ENCODE measurements around the gene PRKD1.

Gene PRKD1

DNA sequence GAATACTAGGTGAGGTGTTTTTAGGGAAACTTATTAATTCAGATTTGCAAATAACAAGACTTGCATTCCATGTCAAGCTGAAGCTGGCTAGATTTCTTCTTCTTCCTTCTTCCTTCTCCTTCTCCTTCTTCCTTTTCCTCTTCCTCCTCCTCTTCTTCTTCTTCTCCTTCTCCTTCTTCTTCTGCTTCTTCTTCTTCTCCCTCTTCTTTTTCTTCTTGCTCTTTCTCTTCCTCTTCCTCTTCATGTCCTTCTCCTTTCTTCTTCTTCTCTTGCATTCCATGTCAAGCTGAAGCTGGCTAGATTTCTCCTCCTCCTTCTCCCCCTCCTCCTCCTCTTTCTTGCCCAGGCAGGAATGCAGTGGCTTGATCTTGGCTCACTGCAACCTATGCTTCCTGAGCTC is 297.8 kb downstream of the PRKD1 start:
- no peaks in the 10 kb centered on the region for H3K27me3 ChIP-seq (ENCODE audit: insufficient read depth, low read length, poor library complexity)
- DNase-seq (no peak), ATAC-seq (ENCODE audit: insufficient read depth, low read depth) (no peak)
- no peaks in the 10 kb centered on the region for H3K9me3 ChIP-seq (ENCODE audit: insufficient read depth, low read length, severe bottlenecking)
- no peaks in the 10 kb centered on the region for H3K79me2 ChIP-seq (ENCODE audit: insufficient read depth, low read length)
- no peak overlapping the region for H3K9ac ChIP-seq (ENCODE audit: low read depth, low read length)
- H3K4me3 ChIP-seq (ENCODE audit: low read depth in 1 of 2, low read length in 2 of 2) = no peak overlapping the region
- no peaks in the 10 kb centered on the region for H3K36me3 ChIP-seq (ENCODE audit: insufficient read depth, low read length)
- no peaks in the 10 kb centered on the region for H3K4me1 ChIP-seq (ENCODE audit: insufficient read depth, low read length)
- no peak overlapping the region for H3K27ac ChIP-seq (ENCODE audit: low read length)
- no peak overlapping the region for H2AFZ ChIP-seq (ENCODE audit: low read depth, low read length)
- H3K4me2 ChIP-seq (ENCODE audit: insufficient read depth, low read length) = no peak overlapping the region
- no peaks in the 10 kb centered on the region for H4K20me1 ChIP-seq (ENCODE audit: insufficient read depth, low read length)
- TF ChIP-seq EZH2 (IDR thresholded peaks at IDR 0.05; ENCODE audit: borderline replicate concordance, low read depth, low read length, severe bottlenecking) = no peak
- TF ChIP-seq, protein P1, sequence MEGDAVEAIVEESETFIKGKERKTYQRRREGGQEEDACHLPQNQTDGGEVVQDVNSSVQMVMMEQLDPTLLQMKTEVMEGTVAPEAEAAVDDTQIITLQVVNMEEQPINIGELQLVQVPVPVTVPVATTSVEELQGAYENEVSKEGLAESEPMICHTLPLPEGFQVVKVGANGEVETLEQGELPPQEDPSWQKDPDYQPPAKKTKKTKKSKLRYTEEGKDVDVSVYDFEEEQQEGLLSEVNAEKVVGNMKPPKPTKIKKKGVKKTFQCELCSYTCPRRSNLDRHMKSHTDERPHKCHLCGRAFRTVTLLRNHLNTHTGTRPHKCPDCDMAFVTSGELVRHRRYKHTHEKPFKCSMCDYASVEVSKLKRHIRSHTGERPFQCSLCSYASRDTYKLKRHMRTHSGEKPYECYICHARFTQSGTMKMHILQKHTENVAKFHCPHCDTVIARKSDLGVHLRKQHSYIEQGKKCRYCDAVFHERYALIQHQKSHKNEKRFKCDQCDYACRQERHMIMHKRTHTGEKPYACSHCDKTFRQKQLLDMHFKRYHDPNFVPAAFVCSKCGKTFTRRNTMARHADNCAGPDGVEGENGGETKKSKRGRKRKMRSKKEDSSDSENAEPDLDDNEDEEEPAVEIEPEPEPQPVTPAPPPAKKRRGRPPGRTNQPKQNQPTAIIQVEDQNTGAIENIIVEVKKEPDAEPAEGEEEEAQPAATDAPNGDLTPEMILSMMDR (IDR thresholded peaks at IDR 0.05; ENCODE audit: borderline replicate concordance, extremely low read depth, low read length, poor library complexity, severe bottlenecking) = no peak

DNA sequence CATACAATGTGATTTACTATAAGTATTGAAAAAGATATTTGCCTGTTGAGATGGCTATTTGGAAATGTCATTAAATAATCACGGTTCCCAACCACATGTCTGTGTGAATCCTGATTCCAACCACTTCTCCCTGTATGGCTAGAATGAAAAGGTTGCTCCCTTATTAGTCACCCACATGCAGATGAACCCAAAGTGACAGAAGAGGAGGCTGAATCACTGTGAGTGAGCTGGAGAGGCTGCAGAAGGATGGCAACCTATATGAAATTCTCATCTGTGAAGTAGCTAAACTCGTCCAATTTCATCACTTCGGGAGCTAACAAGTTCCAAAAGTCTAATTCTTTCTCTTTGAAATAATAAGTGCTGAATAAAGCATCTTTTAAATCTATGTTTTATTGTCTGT is 300.5 kb downstream of the PRKD1 start:
- H3K4me1 ChIP-seq (ENCODE audit: insufficient read depth, low read length) = no peaks in the 10 kb centered on the region
- H3K9me3 ChIP-seq (ENCODE audit: insufficient read depth, low read length, severe bottlenecking) = no peaks in the 10 kb centered on the region
- H3K36me3 ChIP-seq (ENCODE audit: insufficient read depth, low read length) = no peaks in the 10 kb centered on the region
- H2AFZ ChIP-seq (ENCODE audit: low read depth, low read length) = no peak overlapping the region
- H3K27me3 ChIP-seq (ENCODE audit: insufficient read depth, low read length, poor library complexity) = no peaks in the 10 kb centered on the region
- H3K79me2 ChIP-seq (ENCODE audit: insufficient read depth, low read length) = no peaks in the 10 kb centered on the region
- no peak overlapping the region for H3K4me3 ChIP-seq (ENCODE audit: low read depth in 1 of 2, low read length in 2 of 2)
- no peak overlapping the region for H3K4me2 ChIP-seq (ENCODE audit: insufficient read depth, low read length)
- no peak for ATAC-seq (ENCODE audit: insufficient read depth, low read depth)
- no peak overlapping the region for H3K27ac ChIP-seq (ENCODE audit: low read length)
- no peak for DNase-seq
- TF ChIP-seq, protein P1 (IDR thresholded peaks at IDR 0.05; ENCODE audit: borderline replicate concordance, extremely low read depth, low read length, poor library complexity, severe bottlenecking) = no peak
- no peak for TF ChIP-seq EZH2 (IDR thresholded peaks at IDR 0.05; ENCODE audit: borderline replicate concordance, low read depth, low read length, severe bottlenecking)
- H4K20me1 ChIP-seq (ENCODE audit: insufficient read depth, low read length) = no peaks in the 10 kb centered on the region
- H3K9ac ChIP-seq (ENCODE audit: low read depth, low read length) = no peak overlapping the region

DNA sequence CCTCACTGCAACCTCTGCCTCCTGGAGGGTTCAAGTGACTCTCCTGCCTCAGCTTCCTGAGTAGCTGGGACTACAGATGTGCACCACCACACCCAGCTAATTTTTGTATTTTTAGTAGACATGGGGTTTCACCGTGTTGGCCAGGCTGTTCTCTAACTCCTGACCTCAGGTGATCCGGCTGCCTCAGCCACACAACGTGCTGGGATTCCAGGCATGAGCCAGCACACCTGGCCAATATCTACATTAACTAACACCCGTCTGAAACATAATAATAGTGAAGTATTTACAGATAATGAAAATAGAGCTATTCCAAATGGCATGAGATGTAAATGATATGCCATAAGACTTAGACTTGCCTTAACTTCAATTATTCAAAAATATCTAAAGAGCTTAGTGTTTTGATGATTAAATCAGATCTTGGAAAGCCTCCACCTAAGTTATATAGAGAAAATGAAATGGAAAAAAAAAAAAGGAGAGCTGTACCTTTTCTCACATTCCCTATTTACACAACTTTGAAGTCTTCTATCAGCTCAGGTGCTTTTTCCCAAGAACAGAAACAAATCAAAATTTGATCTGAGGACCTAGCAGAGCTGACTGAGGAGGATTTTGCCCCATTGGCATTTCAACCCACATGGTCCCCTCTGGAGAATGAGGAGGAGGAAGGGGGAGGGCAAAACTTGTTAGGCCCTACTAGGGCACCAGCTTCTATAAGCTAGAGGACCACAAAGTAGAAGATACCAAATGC is 309.2 kb downstream of the PRKD1 start:
- no peaks in the 10 kb centered on the region for H4K20me1 ChIP-seq (ENCODE audit: insufficient read depth, low read length)

More for the DNA sequence above, 309.2 kb downstream of the PRKD1 start:
- ATAC-seq (ENCODE audit: insufficient read depth, low read depth) = no peak
- Histone ChIP-seq H3K27ac (ENCODE audit: low read length) (no peak overlapping the region), H3K4me2 (ENCODE audit: insufficient read depth, low read length) (no peak overlapping the region), H3K4me1 (ENCODE audit: insufficient read depth, low read length) (no peaks in the 10 kb centered on the region), H2AFZ (ENCODE audit: low read depth, low read length) (no peak overlapping the region), H3K27me3 (ENCODE audit: insufficient read depth, low read length, poor library complexity) (no peaks in the 10 kb centered on the region), H3K79me2 (ENCODE audit: insufficient read depth, low read length) (no peaks in the 10 kb centered on the region), H3K9me3 (ENCODE audit: insufficient read depth, low read length, severe bottlenecking) (no peaks in the 10 kb centered on the region), H3K9ac (ENCODE audit: low read depth, low read length) (no peak overlapping the region), H3K4me3 (ENCODE audit: low read depth in 1 of 2, low read length in 2 of 2) (no peak overlapping the region), H3K36me3 (ENCODE audit: insufficient read depth, low read length) (no peaks in the 10 kb centered on the region)
- TF ChIP-seq, protein P1 (IDR thresholded peaks at IDR 0.05; ENCODE audit: borderline replicate concordance, extremely low read depth, low read length, poor library complexity, severe bottlenecking) = no peak
- TF ChIP-seq EZH2 (IDR thresholded peaks at IDR 0.05; ENCODE audit: borderline replicate concordance, low read depth, low read length, severe bottlenecking) = no peak
- DNase-seq = no peak

Measured in DND-41 (cell line).